Renal cortical epithelial cell (primary cell): ENCODE results near the gene C1orf115. TPM values are rescaled to one million over a fixed set of nuclear protein-coding genes. Genes with fewer than 3 reads are reported as not detected.
A peak's percentile ranks its signal among the peaks of the same experiment; 100 is the strongest.
"Not testable (repeated sequence)": the region's sequence is repeated elsewhere in the genome, so short reads cannot be mapped to it uniquely, and the experiment has no call there.

Experiments used
- DNase-seq: peaks from one replicate; pipeline ENCODE4 v3.0.0-alpha.2; 2011; ENCODE audit warnings: low read depth
- total RNA-seq: library from RNA; depleted of rRNA; stranded (reverse); fragments of >200 nt; gene quantifications from 2 replicates; pipeline ENCODE4 v1.2.3, GENCODE V29; 2014

The C1orf115 gene
- total RNA-seq, 1 donor from 2014 or later, result 10.7 TPM

- DNase-seq, result no peak
These were observed 36.5 kb downstream of the C1orf115 start for GRCh38 chr1:220726634-220727033.

GRCh38 chr1:220727519-220727918 lies 37.4 kb downstream of the C1orf115 start:
- DNase-seq, result no peak

GRCh38 chr1:220730486-220730885 lies 40.3 kb downstream of the C1orf115 start:
- no peak for DNase-seq

- DNase-seq, result no peak
These were observed 42.0 kb downstream of the C1orf115 start for GRCh38 chr1:220732137-220732536.

GRCh38 chr1:220732621-220733020 lies 42.5 kb downstream of the C1orf115 start:
- DNase-seq, result no peak

- peak; percentile 94 for DNase-seq
These were observed 43.0 kb downstream of the C1orf115 start for GRCh38 chr1:220733086-220733601.

GRCh38 chr1:220734571-220735326 lies 44.6 kb downstream of the C1orf115 start:
- peak; percentile 91 for DNase-seq

- DNase-seq, result not testable (repeated sequence)
These were observed 46.1 kb downstream of the C1orf115 start for GRCh38 chr1:220736283-220736682.

- no peak for DNase-seq
These were observed 51.2 kb downstream of the C1orf115 start for GRCh38 chr1:220741349-220741748.

GRCh38 chr1:220741825-220742224 lies 51.7 kb downstream of the C1orf115 start:
- DNase-seq, result no peak

GRCh38 chr1:220742520-220742919 lies 52.4 kb downstream of the C1orf115 start:
- no peak for DNase-seq

- no peak for DNase-seq
These were observed 56.7 kb downstream of the C1orf115 start for GRCh38 chr1:220746851-220747250.

- DNase-seq, result no peak
These were observed 57.4 kb downstream of the C1orf115 start for GRCh38 chr1:220747437-220748088.

- peak; percentile 68 for DNase-seq
These were observed 58.1 kb downstream of the C1orf115 start, which contains the start of gene MTARC2 for GRCh38 chr1:220748089-220748934. Gene MTARC2, plus strand, starts transcription at chr1:220748322. Its CDS starts 210 bp downstream, at chr1:220748532.

Other genes starting within 250 kb of the C1orf115 start
- gene MARK1, start 162.2 kb upstream of the C1orf115 start, total RNA-seq, result 4.3 and 11.5 TPM in 2 replicates
- gene MTARC2, start 58.0 kb downstream of the C1orf115 start, total RNA-seq, result 10.8 and 14.1 TPM in 2 replicates
- 4.0 and 5.0 TPM in 2 replicates for gene MTARC1, start 96.5 kb downstream of the C1orf115 start, total RNA-seq
- 0.35 and 2.0 TPM in 2 replicates for gene HLX, start 189.1 kb downstream of the C1orf115 start, total RNA-seq